Activated CD4-positive, CD25-positive, alpha-beta regulatory T cell treated with anti-CD3 and anti-CD28 coated beads, Interleukin-2, amount 50 U/mL, for 72 hours (primary cell): Measurements from ENCODE around the gene FAM117B.
"Not testable (repeated sequence)": the region's sequence is repeated elsewhere in the genome, so short reads cannot be mapped to it uniquely, and the experiment has no call there.

Experiments
- DNase-seq: peaks from one replicate; pipeline ENCODE4 v3.0.0; 2021

FAM117B gene

GRCh38 chr2:202639231-202639630 lies 4.5 kb downstream of the FAM117B start:
- DNase-seq, result no peak

GRCh38 chr2:202642567-202642966 lies 7.8 kb downstream of the FAM117B start:
- no peak for DNase-seq

- no peak for DNase-seq
Observed at GRCh38 chr2:202643012-202643858, 8.5 kb downstream of the FAM117B start.

GRCh38 chr2:202652119-202652518 lies 17.4 kb downstream of the FAM117B start:
- DNase-seq, result no peak

GRCh38 chr2:202653890-202654289 lies 19.1 kb downstream of the FAM117B start:
- DNase-seq, result no peak

- no peak for DNase-seq
Observed at GRCh38 chr2:202657876-202658275, 23.1 kb downstream of the FAM117B start.

GRCh38 chr2:202660796-202661195 lies 26.0 kb downstream of the FAM117B start:
- DNase-seq, result no peak

GRCh38 chr2:202669841-202670240 lies 35.1 kb downstream of the FAM117B start:
- DNase-seq, result no peak

- DNase-seq, result no peak
Observed at GRCh38 chr2:202671317-202672035, 36.7 kb downstream of the FAM117B start.

- not testable (repeated sequence) for DNase-seq
Observed at GRCh38 chr2:202675097-202675496, 40.3 kb downstream of the FAM117B start.

- no peak for DNase-seq
Observed at GRCh38 chr2:202679980-202680379, 45.2 kb downstream of the FAM117B start.

- DNase-seq, result no peak
Observed at GRCh38 chr2:202680512-202680911, 45.7 kb downstream of the FAM117B start.

GRCh38 chr2:202681688-202682205 lies 47.0 kb downstream of the FAM117B start:
- no peak for DNase-seq

GRCh38 chr2:202682274-202682673 lies 47.5 kb downstream of the FAM117B start:
- DNase-seq, result no peak

GRCh38 chr2:202687276-202687675 lies 52.5 kb downstream of the FAM117B start:
- no peak for DNase-seq

- no peak for DNase-seq
Observed at GRCh38 chr2:202689459-202689858, 54.7 kb downstream of the FAM117B start.

GRCh38 chr2:202689898-202690297 lies 55.1 kb downstream of the FAM117B start:
- no peak for DNase-seq

- no peak for DNase-seq
Observed at GRCh38 chr2:202690321-202690900, 55.6 kb downstream of the FAM117B start.

GRCh38 chr2:202693503-202693902 lies 58.7 kb downstream of the FAM117B start:
- DNase-seq, result no peak

GRCh38 chr2:202695166-202695565 lies 60.4 kb downstream of the FAM117B start:
- DNase-seq, result no peak

GRCh38 chr2:202700075-202700901 lies 65.5 kb downstream of the FAM117B start:
- DNase-seq, result no peak

GRCh38 chr2:202703091-202703490 lies 68.3 kb downstream of the FAM117B start:
- no peak for DNase-seq

- DNase-seq, result no peak
Observed at GRCh38 chr2:202704248-202704647, 69.5 kb downstream of the FAM117B start.
